Ovary (tissue), 3 donors: ENCODE results near the gene CYP27C1.

Experiments used
- CTCF ChIP-seq, 3 donors: fragments of 450-650 bp in 2 of 3; fragments of 200-600 bp in 1 of 3; IDR thresholded peaks; one replicate each; pipeline versions ENCODE4 v1.5.1 to v1.8.0; 2016 to 2022; ENCODE audit warnings: antibody characterized with exemption in 3 of 3, mild to moderate bottlenecking in 1 of 3
- EP300 ChIP-seq: sonication (generic); formaldehyde crosslinking; IDR thresholded peaks from one replicate; pipeline ENCODE4 v1.6.1; 2017; ENCODE audit warnings: antibody characterized with exemption
- POLR2A ChIP-seq: fragments of 450-650 bp; IDR thresholded peaks from one replicate; pipeline ENCODE4 v1.6.1; 2017; ENCODE audit warnings: antibody characterized with exemption, mild to moderate bottlenecking, moderate library complexity
- donor health status: DM: no; HTN: no; CAD: no.

DNA sequence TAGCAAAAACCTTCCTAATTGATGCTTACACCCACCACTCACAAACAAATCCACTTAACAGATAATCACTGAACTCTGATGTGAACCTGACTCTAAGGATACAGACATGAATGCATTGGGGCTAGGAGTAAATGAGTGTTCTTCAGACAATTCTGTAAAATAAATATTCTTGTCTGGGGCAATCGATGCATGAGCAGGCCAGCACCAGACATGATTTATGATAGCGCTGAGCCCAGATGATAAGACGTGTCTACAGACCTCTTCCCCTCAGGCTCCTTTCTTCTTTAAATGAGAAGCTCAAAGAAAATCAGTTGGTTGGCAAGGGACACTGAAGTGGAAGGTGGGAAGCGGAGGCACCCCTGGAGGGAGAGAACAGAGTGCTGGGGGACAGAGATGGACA lies 85.9 kb downstream of the CYP27C1 start:
- TF ChIP-seq CTCF (IDR thresholded peaks at IDR 0.05) (no peak), POLR2A (no peak), EP300 (no peak)
